HepG2 (cell line): ENCODE data around the gene PCYT2. TPM values are rescaled to one million over a fixed set of nuclear protein-coding genes. Genes with fewer than 3 reads are reported as not detected.

Experiments
- AGO1 ChIP-seq: fragments of 200-400 bp; formaldehyde crosslinking; IDR thresholded peaks from 2 replicates; pipeline ENCODE4 v1.6.1; 2017; ENCODE audit warnings: mild to moderate bottlenecking, low read depth, low read length, moderate library complexity; ENCODE audit not compliant: poor library complexity, severe bottlenecking
- ATAD3A ChIP-seq: sonication (generic); formaldehyde crosslinking; IDR thresholded peaks from 2 replicates; pipeline ENCODE4 v1.4.0; 2020; ENCODE audit warnings: missing genetic modification reagents
- ATF6 ChIP-seq: sonication (generic); formaldehyde crosslinking; conservative IDR thresholded peaks from 2 replicates; pipeline ENCODE4 v1.4.0; 2020; ENCODE audit warnings: missing genetic modification reagents
- DNMT1 ChIP-seq: sonication (generic); formaldehyde crosslinking; IDR thresholded peaks from 2 replicates; pipeline ENCODE4 v1.5.1; 2020; ENCODE audit warnings: mild to moderate bottlenecking, missing genetic modification reagents
- EP300 ChIP-seq, 3 experiments: sonication (generic) in 1 of 3; formaldehyde crosslinking in 1 of 3; IDR thresholded peaks; 2 replicates each; pipeline versions ENCODE4 v1.5.1 to v1.6.1; 2011 to 2020; ENCODE audit warnings: low read depth in 2 of 3, low read length in 2 of 3, borderline replicate concordance in 1 of 3, improper control_type of control experiment in 1 of 3, mild to moderate bottlenecking in 1 of 3, missing genetic modification reagents in 1 of 3, moderate library complexity in 1 of 3
- FOXJ3 ChIP-seq: sonication (generic); formaldehyde crosslinking; IDR thresholded peaks from 2 replicates; pipeline ENCODE4 v1.4.0; 2020; ENCODE audit warnings: missing genetic modification reagents, mild to moderate bottlenecking, borderline replicate concordance
- JARID2 ChIP-seq: sonication (generic); formaldehyde crosslinking; IDR thresholded peaks from 2 replicates; pipeline ENCODE4 v1.8.1; 2023; ENCODE audit warnings: missing genetic modification reagents, inconsistent platforms; ENCODE audit not compliant: insufficient replicate concordance
- PHF5A ChIP-seq: IDR thresholded peaks from one replicate; pipeline ENCODE4 v1.6.1; 2018; ENCODE audit warnings: low read depth, missing genetic modification reagents; ENCODE audit not compliant: unreplicated experiment
- POLR2AphosphoS2 ChIP-seq: IDR thresholded peaks from 2 replicates; pipeline ENCODE4 v1.6.1; 2011; ENCODE audit warnings: low read depth, low read length, improper control_type of control experiment
- SIX1 ChIP-seq: sonication (generic); formaldehyde crosslinking; IDR thresholded peaks from 2 replicates; pipeline ENCODE4 v1.4.0; 2020; ENCODE audit warnings: missing genetic modification reagents, borderline replicate concordance
- TRIM22 ChIP-seq: fragments of 450-650 bp; IDR thresholded peaks from 2 replicates; pipeline ENCODE4 v1.6.1; 2017
- ZBTB33 ChIP-seq: sonication (generic); formaldehyde crosslinking; IDR thresholded peaks from 2 replicates; pipeline ENCODE4 v1.4.0; 2020; ENCODE audit warnings: missing genetic modification reagents
- ZFP90 ChIP-seq: sonication (generic); formaldehyde crosslinking; IDR thresholded peaks from 2 replicates; pipeline ENCODE4 v1.8.0; 2022; ENCODE audit warnings: missing genetic modification reagents, mild to moderate bottlenecking, inconsistent platforms, borderline replicate concordance
- ZKSCAN1 ChIP-seq: fragments of 150-350 bp; IDR thresholded peaks from 2 replicates; pipeline ENCODE4 v1.6.1; 2014; ENCODE audit warnings: low read length
- ZMYM3 ChIP-seq: sonication (generic); formaldehyde crosslinking; IDR thresholded peaks from 2 replicates; pipeline ENCODE4 v1.5.1; 2020; ENCODE audit warnings: mild to moderate bottlenecking, missing genetic modification reagents
- ZNF564 ChIP-seq: sonication (generic); formaldehyde crosslinking; IDR thresholded peaks from 2 replicates; pipeline ENCODE4 v1.8.1; 2023; ENCODE audit warnings: mild to moderate bottlenecking, missing genetic modification reagents
- ZNF580 ChIP-seq: IDR thresholded peaks from 2 replicates; pipeline ENCODE4 v1.6.1; 2016; ENCODE audit warnings: low read depth, borderline replicate concordance
- ZNF770 ChIP-seq: sonication (generic); formaldehyde crosslinking; IDR thresholded peaks from 2 replicates; pipeline ENCODE4 v1.5.0; 2020; ENCODE audit warnings: mild to moderate bottlenecking, missing genetic modification reagents
- ZNF775 ChIP-seq: sonication (generic); formaldehyde crosslinking; IDR thresholded peaks from 2 replicates; pipeline ENCODE4 v1.4.0; 2020; ENCODE audit warnings: missing genetic modification reagents, mild to moderate bottlenecking, moderate library complexity, borderline replicate concordance
- polyA plus RNA-seq, 8 experiments: library from polyadenylated mRNA; depleted of rRNA in 3 of 8; stranded (reverse) in 7 of 8; unstranded in 1 of 8; fragments of >200 nt; fragmentation: Illumina TruSeq in 4 of 8; extraction: Trizol in 4 of 8; gene quantifications; 2 replicates each; pipeline versions ENCODE4 v1.2.1 to v1.2.3, GENCODE V29; 2011 to 2016; ENCODE audit warnings: low read depth in 4 of 8, missing spikeins in 1 of 8, mixed read lengths in 1 of 8; ENCODE audit not compliant: insufficient read depth in 1 of 8
- total RNA-seq, 5 experiments: library from RNA; depleted of rRNA; stranded (reverse); fragments of >200 nt; fragmentation: Illumina TruSeq; extraction: Trizol; gene quantifications; 2 replicates each; pipeline ENCODE4 v1.2.3, GENCODE V29; 2016; ENCODE audit warnings: low read depth in 1 of 5

Gene PCYT2
- total and polyA plus RNA-seq, 2 of the 13 experiments (the other 11 are each of a cell fraction or from before 2014, with no cell fraction given): 147 to 297 TPM

- no peak; the same call in 1 of the 2 replicates for TF ChIP-seq ZNF580 (CRISPR knock-in tag)
- TF ChIP-seq POLR2AphosphoS2: peak; percentile 79; the same call in 1 of the 2 replicates
- peak; percentile 25; the same call in 1 of the 2 replicates for TF ChIP-seq SIX1 (CRISPR knock-in tag)
- TF ChIP-seq EP300 (IDR thresholded peaks at IDR 0.05; ENCODE audit: low read depth in 2 of 2, low read length in 2 of 2): peak; percentile 72 to 79; a peak in 3 of 4 replicates
- TF ChIP-seq EP300 (CRISPR knock-in tag; IDR thresholded peaks at IDR 0.05; ENCODE audit: borderline replicate concordance): peak; percentile 75
- TF ChIP-seq ZFP90 (CRISPR knock-in tag): peak; percentile 90; the same call in 1 of the 2 replicates
- peak; percentile 30; the same call in 1 of the 2 replicates for TF ChIP-seq ZNF775 (CRISPR knock-in tag)
- TF ChIP-seq AGO1: peak; percentile 86
- no peak for TF ChIP-seq ZNF770
- TF ChIP-seq ATAD3A (CRISPR knock-in tag): no peak
- TF ChIP-seq JARID2 (CRISPR knock-in tag): no peak
- no peak for TF ChIP-seq DNMT1 (CRISPR knock-in tag)
- no peak for TF ChIP-seq ZKSCAN1
- TF ChIP-seq ZNF564: no peak
- TF ChIP-seq ZMYM3 (CRISPR knock-in tag): peak; percentile 13; the same call in 1 of the 2 replicates
- TF ChIP-seq PHF5A: peak; percentile 82
- TF ChIP-seq TRIM22: no peak
- no peak; the same call in none of the 2 replicates for TF ChIP-seq ATF6 (CRISPR knock-in tag)
- TF ChIP-seq FOXJ3: peak; percentile 80; the same call in 1 of the 2 replicates
- peak; percentile 46; the same call in 1 of the 2 replicates for TF ChIP-seq ZBTB33 (CRISPR knock-in tag)
These were observed 996 bp downstream of the PCYT2 start (continued) for GRCh38 chr17:81909966-81910839.
